Loucy (cell line): ENCODE data around the gene DNAJC8.

Source experiments
- CTCF ChIP-seq: fragments of 200-600 bp; sonication (generic); conservative IDR thresholded peaks from 2 replicates; pipeline ENCODE4 v1.5.1; 2014; ENCODE audit warnings: mild to moderate bottlenecking, antibody characterized with exemption, low read length
- EZH2phosphoT487 ChIP-seq: fragments of 200-600 bp; IDR thresholded peaks from 2 replicates; pipeline ENCODE4 v1.6.1; 2018; ENCODE audit warnings: antibody characterized with exemption, mild to moderate bottlenecking, moderate library complexity, borderline replicate concordance

DNA sequence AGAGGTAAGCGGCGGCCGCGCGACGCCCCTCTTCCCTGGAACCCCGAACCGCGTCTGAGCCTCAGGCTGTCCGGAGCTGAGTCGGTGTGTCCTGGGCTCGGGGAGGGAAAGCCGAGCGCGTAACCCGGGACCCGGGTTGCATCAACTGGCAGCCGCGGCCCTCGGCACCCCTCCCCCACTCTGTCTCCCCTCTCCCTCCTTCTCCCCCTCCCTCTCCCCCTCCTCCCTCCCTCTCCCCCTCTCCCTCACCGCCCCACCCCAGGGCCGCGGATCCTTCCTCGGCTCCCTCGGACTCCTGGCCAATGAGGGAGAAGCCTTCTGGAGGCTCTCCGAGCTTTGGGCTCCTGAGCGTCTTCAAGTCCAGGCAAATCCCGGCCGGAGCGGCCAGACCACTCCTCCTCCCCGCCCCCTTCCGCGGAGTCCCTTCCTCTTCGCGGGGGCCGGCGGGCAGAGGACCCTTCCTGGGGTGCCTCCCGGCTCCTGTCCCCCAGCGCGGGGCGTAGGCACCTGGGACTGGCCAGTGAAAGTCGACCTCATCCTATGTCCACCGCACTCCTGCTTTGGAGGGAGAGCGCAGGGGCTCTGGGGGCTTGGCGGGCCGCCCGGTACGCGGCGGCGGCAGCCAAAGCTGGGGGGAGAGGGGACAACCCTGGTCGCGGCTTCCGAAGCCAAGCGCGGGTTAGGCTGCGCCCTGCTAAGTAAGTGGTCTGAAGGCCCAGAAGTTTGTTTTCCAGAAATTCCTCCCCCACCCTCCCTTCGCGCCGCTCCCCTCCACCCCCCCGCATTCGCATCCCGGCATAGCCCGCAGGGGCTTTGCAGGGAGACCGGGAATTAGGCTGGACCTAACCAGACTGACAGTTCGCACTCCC, 27.3 kb upstream of the DNAJC8 start:
- no peak for TF ChIP-seq CTCF
- TF ChIP-seq EZH2phosphoT487, result no peak
